HFFc6 (cell line): ENCODE data around the gene WDR7. TPM values are rescaled to one million over a fixed set of nuclear protein-coding genes. Genes with fewer than 3 reads are reported as not detected.

Source experiments
- DNase-seq: peaks from one replicate; pipeline ENCODE4 v3.0.0-alpha.2; 2018
- H3K27ac Mint-ChIP-seq: 2 replicates; pipeline ENCODE4 v1.8.0; 2020; ENCODE audit warnings: mild to moderate bottlenecking, mixed read lengths
- H3K27me3 Mint-ChIP-seq: 2 replicates; pipeline ENCODE4 v1.8.0; 2021; ENCODE audit warnings: mild to moderate bottlenecking, moderate library complexity, mixed read lengths; ENCODE audit not compliant: insufficient read depth
- H3K36me3 Mint-ChIP-seq: 2 replicates; pipeline ENCODE4 v1.8.0; 2021; ENCODE audit warnings: low read depth, mixed read lengths
- H3K4me1 Mint-ChIP-seq: 2 replicates; pipeline ENCODE4 v1.8.0; 2020; ENCODE audit warnings: low read depth, mixed read lengths
- H3K4me3 Mint-ChIP-seq: 2 replicates; pipeline ENCODE4 v1.8.0; 2020; ENCODE audit warnings: mild to moderate bottlenecking, moderate library complexity, mixed read lengths
- H3K9me3 Mint-ChIP-seq: 2 replicates; pipeline ENCODE4 v1.8.0; 2020; ENCODE audit warnings: mild to moderate bottlenecking, mixed read lengths
- CTCF ChIP-seq: fragments of 200-600 bp; sonication (generic); IDR thresholded peaks from 2 replicates; pipeline ENCODE4 v1.5.0; 2021; ENCODE audit warnings: antibody characterized with exemption, mild to moderate bottlenecking
- total RNA-seq, 6 experiments: library from RNA; stranded (reverse); fragmentation: NEBNext Ultra II Directional; extraction: Animal tissue kit (Norgen Biotek cat#: 25700); gene quantifications; 2 replicates in 1 of 6; 3 replicates in 5 of 6; pipeline ENCODE4 v1.2.3, GENCODE V29; 2021

The WDR7 gene
- total RNA-seq, 6 experiments from 2014 or later: 14.0 to 19.7 (median 16.6) TPM

GRCh38 chr18:56741685-56742084 is 90.5 kb downstream of the WDR7 start:
- Mint-ChIP-seq H3K9me3 (no peaks in the 10 kb centered on the region), H3K36me3 (no peaks in the 10 kb centered on the region), H3K4me1 (peaks cover 8% of the 10 kb centered on the region), H3K4me3 (no peak overlapping the region), H3K27me3 (no peaks in the 10 kb centered on the region; the same call in 1 of the 2 replicates), H3K27ac (no peak overlapping the region)
- TF ChIP-seq CTCF: no peak
- DNase-seq: no peak

DNA sequence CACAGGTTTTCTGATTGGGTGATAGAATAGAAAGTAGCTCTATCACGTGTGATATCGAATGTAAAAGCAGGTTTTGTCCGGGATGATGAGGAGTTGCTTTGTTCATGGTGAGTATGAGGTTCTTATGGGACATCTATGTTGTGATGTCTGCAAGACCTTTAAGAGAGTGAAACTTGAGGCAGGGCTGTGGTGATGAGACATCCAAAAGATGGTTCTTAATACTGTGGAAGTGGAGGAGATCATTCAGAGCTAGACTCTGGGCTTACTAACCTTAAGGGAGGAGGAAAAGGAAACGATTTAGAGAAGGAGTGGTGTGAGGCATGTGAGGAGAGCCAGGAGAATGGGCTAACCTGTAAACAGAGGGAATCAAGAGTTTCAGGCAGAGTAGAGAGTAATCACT is 92.0 kb downstream of the WDR7 start:
- no peaks in the 10 kb centered on the region for H3K9me3 Mint-ChIP-seq
- H3K27me3 Mint-ChIP-seq: no peaks in the 10 kb centered on the region; the same call in 1 of the 2 replicates
- H3K36me3 Mint-ChIP-seq: no peaks in the 10 kb centered on the region
- H3K4me3 Mint-ChIP-seq: no peak overlapping the region
- H3K27ac Mint-ChIP-seq: no peak overlapping the region
- TF ChIP-seq CTCF: no peak
- no peak for DNase-seq
- H3K4me1 Mint-ChIP-seq: peaks cover 8% of the 10 kb centered on the region

DNA sequence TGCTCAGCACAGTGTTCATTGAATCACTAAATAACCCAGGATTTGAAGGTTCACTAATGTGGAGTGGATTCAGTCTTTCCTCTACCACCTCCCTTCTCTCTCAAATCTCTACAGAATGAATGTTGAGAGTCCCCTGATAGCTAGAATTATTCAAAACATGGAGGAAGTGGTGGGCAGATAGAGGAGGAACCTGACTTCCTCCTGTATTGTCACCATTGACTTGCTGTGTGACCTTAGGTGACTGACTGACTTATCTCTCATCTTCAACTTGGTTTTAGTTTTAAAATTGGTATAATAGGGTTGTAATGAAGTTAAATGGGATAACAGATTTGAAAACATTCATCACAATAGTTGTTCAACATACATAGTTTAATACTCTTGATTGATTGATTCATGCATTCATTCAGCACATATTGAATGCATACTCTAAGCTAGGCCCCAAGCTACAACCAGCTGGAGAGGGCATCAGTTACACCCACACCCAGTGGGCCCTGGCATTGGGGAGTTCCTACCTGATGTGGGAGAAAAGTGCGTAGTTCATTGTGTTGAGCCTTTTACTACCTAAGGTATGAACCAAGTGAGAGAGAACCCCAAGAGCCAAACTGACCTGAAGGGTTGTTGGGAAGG is 96.0 kb downstream of the WDR7 start:
- H3K4me3 Mint-ChIP-seq: no peak overlapping the region
- H3K9me3 Mint-ChIP-seq: no peaks in the 10 kb centered on the region
- no peak overlapping the region for H3K27ac Mint-ChIP-seq
- TF ChIP-seq CTCF: no peak
- DNase-seq: no peak
- H3K36me3 Mint-ChIP-seq: no peaks in the 10 kb centered on the region
- H3K27me3 Mint-ChIP-seq: no peaks in the 10 kb centered on the region
- peaks cover 8% of the 10 kb centered on the region for H3K4me1 Mint-ChIP-seq

GRCh38 chr18:56747857-56748256 is 96.7 kb downstream of the WDR7 start:
- H3K36me3 Mint-ChIP-seq: no peaks in the 10 kb centered on the region
- no peak overlapping the region for H3K27ac Mint-ChIP-seq
- DNase-seq: no peak
- H3K4me3 Mint-ChIP-seq: no peak overlapping the region
- TF ChIP-seq CTCF: no peak
- H3K4me1 Mint-ChIP-seq: peaks cover 8% of the 10 kb centered on the region
- H3K9me3 Mint-ChIP-seq: no peaks in the 10 kb centered on the region
- H3K27me3 Mint-ChIP-seq: no peaks in the 10 kb centered on the region

DNA sequence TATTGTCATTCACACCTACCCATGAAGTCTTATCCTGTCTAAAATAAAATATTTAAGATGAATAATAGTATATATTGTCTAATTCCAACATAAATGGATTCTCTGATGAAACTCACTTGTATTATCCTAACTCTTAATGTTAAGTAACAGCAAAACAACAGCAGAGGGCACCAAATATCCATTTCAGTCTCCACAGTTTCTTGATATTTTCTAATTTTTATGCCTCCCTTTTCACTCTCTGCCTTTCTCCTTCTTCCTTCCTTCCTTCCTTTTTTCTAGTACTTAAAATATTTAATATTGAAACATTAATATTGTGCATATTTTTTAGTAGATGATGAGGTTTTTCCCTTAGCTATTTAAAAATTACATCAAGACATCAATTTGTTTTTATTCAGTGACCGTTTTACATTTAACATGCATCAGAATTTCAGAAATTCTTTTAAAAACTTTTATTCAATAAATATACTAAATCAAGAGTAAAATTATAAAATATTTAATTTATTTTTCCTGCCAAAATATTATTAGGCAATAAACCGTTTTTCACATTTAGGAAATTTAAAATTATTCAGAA is 97.6 kb downstream of the WDR7 start:
- peak; percentile 83 for TF ChIP-seq CTCF
- Mint-ChIP-seq H3K36me3 (no peaks in the 10 kb centered on the region), H3K27me3 (no peaks in the 10 kb centered on the region), H3K9me3 (no peaks in the 10 kb centered on the region), H3K4me3 (no peak overlapping the region), H3K27ac (no peak overlapping the region), H3K4me1 (peaks cover 8% of the 10 kb centered on the region)
- DNase-seq: peak; percentile 35
